ENCODE results near the gene ADAMTSL1. TPM values are rescaled to one million over a fixed set of nuclear protein-coding genes. Genes with fewer than 3 reads are reported as not detected.

Gene ADAMTSL1
- total RNA-seq, 1 donor from 2014 or later = 12.3 TPM

DNA sequence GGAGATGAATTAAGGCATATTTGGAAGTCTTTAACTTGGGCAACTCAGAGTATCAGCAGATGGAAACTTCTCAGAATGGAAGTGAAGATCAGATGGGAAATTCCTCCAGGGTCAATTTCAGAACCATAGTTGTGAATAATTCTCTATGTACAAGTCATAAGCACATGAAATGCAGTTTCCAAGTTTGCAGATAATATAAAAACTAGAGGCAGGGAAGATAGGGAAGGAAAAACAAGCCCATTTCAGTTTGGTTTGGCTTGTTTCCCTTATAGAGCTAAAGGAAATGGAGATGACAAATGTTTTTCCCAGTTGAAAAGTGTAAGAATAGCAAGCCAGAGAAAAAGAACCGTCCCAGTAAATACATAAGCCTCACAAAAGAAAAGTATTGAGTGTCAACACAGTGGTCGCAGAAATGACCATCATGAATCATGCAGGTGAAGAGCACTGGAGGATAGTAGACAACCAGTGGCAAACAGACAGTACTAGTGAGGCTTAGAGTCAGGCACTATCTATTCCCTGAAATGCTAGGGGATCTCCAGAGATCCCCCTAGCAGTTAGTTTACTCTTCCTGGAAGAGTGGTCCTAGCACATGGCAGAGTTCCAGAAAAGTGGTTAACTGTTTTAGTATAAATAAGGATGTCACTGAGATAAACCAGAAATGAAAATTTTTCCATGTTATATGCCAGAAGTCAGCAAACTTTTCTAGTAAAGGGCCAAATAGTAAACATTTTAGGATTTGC lies 313.1 kb downstream of the ADAMTSL1 start:
- no peaks in the 10 kb centered on the region for H3K9me3 ChIP-seq
- H3K4me1 ChIP-seq = peaks cover 12 to 27% of the 10 kb centered on the region in 2 donors
- no peak overlapping the region for H3K4me3 ChIP-seq
- TF ChIP-seq, protein P1, sequence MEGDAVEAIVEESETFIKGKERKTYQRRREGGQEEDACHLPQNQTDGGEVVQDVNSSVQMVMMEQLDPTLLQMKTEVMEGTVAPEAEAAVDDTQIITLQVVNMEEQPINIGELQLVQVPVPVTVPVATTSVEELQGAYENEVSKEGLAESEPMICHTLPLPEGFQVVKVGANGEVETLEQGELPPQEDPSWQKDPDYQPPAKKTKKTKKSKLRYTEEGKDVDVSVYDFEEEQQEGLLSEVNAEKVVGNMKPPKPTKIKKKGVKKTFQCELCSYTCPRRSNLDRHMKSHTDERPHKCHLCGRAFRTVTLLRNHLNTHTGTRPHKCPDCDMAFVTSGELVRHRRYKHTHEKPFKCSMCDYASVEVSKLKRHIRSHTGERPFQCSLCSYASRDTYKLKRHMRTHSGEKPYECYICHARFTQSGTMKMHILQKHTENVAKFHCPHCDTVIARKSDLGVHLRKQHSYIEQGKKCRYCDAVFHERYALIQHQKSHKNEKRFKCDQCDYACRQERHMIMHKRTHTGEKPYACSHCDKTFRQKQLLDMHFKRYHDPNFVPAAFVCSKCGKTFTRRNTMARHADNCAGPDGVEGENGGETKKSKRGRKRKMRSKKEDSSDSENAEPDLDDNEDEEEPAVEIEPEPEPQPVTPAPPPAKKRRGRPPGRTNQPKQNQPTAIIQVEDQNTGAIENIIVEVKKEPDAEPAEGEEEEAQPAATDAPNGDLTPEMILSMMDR (IDR thresholded peaks at IDR 0.05) = no peak
- no peak for DNase-seq (ENCODE audit: low spot score in 2 of 2)
- intact Hi-C loops (cut with DNase I) = loop anchor here (2.0 kb wide), 1 partner anchor 76 kb away; no protein-coding TSS in a partner anchor
- no peaks in the 10 kb centered on the region for H3K27me3 ChIP-seq
- H3K36me3 ChIP-seq = no peaks in the 10 kb centered on the region
- H3K27ac ChIP-seq = peak overlapping the region; percentile 45 to 77

DNA sequence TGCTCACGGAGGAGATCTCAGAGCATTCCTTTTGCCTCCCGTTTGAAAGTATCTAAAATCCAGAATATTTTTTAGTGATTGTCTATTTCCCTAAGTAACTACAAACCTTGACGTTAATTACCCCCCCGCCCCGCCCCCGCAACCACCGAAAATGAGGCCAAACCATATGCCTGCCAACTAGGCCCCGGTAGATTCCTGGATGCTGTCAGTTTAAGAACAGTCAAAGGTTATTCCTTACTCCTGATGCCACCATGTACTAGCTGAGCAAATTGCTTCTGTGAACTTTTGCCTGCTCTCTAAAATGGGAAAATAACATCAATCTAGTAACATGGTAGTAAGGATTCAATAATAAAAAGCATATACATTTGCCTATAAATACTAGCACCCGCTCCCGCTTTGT lies 314.3 kb downstream of the ADAMTSL1 start:
- H3K4me3 ChIP-seq = no peak overlapping the region
- intact Hi-C loops (cut with DNase I) = no loop called here
- peak overlapping the region; percentile 45 to 77 for H3K27ac ChIP-seq
- H3K36me3 ChIP-seq = no peaks in the 10 kb centered on the region
- H3K4me1 ChIP-seq = peaks cover 12 to 27% of the 10 kb centered on the region in 2 donors
- TF ChIP-seq, protein P1 (IDR thresholded peaks at IDR 0.05) = no peak
- no peak for DNase-seq (ENCODE audit: low spot score in 2 of 2)
- H3K27me3 ChIP-seq = no peaks in the 10 kb centered on the region
- no peaks in the 10 kb centered on the region for H3K9me3 ChIP-seq

DNA sequence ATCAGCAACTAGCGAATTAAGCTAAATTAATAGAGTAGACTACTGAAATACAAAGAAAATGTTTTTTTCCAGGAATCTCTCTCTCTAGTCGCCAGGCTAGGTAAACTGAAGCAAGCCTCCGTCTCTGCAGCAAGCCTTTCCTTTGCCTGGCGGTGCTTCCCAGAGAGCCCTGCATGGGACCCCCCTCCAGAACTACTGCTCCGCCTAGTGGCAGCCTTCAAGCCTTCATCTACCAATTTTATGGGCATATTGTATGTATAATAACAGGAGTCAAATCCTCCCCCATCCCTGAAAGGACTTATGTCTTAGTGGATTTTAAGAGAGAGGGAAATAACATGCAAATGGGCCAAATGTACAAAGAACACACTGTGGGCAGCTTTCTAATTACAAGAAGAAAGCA lies 317.1 kb downstream of the ADAMTSL1 start:
- Histone ChIP-seq H3K36me3 (peaks cover 0 to 2% of the 10 kb centered on the region in 2 donors), H3K9me3 (no peaks in the 10 kb centered on the region), H3K4me3 (no peak overlapping the region), H3K4me1 (peaks cover 9 to 24% of the 10 kb centered on the region in 2 donors), H3K27ac (no peak overlapping the region), H3K27me3 (no peaks in the 10 kb centered on the region)
- TF ChIP-seq, protein P1 (IDR thresholded peaks at IDR 0.05) = no peak
- DNase-seq (ENCODE audit: low spot score in 2 of 2) = no peak
- intact Hi-C loops (cut with DNase I) = no loop called here

DNA sequence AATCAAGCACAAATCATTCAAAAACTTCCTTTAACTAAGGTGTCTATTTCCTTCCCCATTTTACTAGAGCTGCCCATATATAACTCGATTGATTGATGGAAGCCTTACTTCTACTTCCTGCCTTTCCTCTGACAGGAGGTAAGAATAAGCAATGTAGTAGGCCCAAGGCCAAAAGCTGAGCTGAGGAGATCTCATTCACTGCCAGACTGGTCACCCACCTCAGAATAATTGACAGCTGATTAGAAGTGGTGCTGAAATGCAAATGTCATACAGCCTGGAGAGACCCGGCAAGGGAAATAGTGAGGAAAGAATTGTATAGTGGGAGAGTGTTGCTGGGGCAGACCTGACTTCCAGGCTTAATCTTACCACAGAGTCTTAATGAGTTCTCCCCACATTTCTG lies 319.2 kb downstream of the ADAMTSL1 start:
- no peak for DNase-seq (ENCODE audit: low spot score in 2 of 2)
- TF ChIP-seq, protein P1 (IDR thresholded peaks at IDR 0.05) = no peak
- Histone ChIP-seq H3K9me3 (no peaks in the 10 kb centered on the region), H3K4me3 (no peak overlapping the region), H3K27ac (no peak overlapping the region), H3K36me3 (peaks cover 0 to 2% of the 10 kb centered on the region in 2 donors), H3K4me1 (peaks cover 0 to 8% of the 10 kb centered on the region in 2 donors), H3K27me3 (no peaks in the 10 kb centered on the region)
- intact Hi-C loops (cut with DNase I) = no loop called here

DNA sequence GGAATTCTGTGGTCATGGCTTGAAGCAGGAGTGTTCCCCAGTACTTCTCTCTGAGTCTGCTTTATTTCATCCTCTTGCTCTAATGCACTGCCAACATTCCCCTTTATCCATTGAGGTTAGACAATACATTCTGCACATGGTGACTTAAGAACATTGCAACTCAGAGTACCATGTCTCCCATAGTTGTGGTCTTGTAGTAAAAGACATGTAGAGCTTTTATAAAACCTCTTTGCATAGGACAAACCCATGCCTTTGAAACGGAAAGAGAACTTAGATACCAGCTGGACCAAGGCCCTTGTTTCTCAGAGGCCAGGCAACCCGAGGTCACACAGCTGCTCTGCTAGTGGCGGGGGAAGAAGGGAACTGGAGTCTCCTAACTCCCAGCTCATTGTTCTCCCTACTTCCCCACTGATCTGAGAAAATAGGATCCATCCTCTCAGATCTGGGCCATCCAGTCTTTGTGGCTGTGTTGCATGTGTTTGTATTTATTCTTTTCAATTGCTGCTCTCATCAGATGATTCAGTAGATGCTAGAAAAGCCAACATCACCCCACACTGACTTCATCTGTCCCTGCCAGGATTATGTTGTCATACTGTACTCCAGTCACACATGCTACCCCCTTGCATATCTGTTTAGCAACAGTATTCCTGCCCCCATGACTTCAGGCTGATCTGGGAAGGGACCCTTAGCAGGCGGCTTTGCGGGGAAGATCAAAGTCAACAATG lies 322.2 kb downstream of the ADAMTSL1 start:
- H3K4me3 ChIP-seq = no peak overlapping the region
- H3K27me3 ChIP-seq = no peaks in the 10 kb centered on the region
- H3K9me3 ChIP-seq = no peaks in the 10 kb centered on the region
- TF ChIP-seq, protein P1 (IDR thresholded peaks at IDR 0.05) = no peak
- no peak for DNase-seq (ENCODE audit: low spot score in 2 of 2)
- H3K27ac ChIP-seq = no peak overlapping the region
- H3K36me3 ChIP-seq = peaks cover 0 to 2% of the 10 kb centered on the region in 2 donors
- no peaks in the 10 kb centered on the region for H3K4me1 ChIP-seq
- intact Hi-C loops (cut with DNase I) = no loop called here
